GM12878 (cell line): ENCODE measurements around the gene DNMT3A. TPM values are rescaled to one million over a fixed set of nuclear protein-coding genes. Genes with fewer than 3 reads are reported as not detected.

Source experiments
- ATAC-seq: fragments of 200-7000 bp; cut with Tn5 transposase; 3 replicates; pipeline ENCODE4 v1.9.1; 2020; ENCODE audit warnings: mild to moderate bottlenecking, moderate library complexity
- BruUV-seq: library from RNA; stranded (reverse); fragments of 400-500 nt; replicated peaks from 2 replicates; lab custom pipeline; 2021; lab: Mats Ljungman, UMichigan
- CTCF ChIA-PET: fragments of 300-600 bp; sonication (Branson Sonifier 250); formaldehyde crosslinking; extraction: SDS; loops from one replicate; lab custom pipeline; 2021; ENCODE audit warnings: inconsistent platforms; lab: Yijun Ruan, JAX
- POLR2A ChIA-PET: fragments of 350-600 bp; formaldehyde crosslinking; extraction: SDS; loops from one replicate; lab custom pipeline; 2021; ENCODE audit warnings: inconsistent platforms; lab: Charles Lee
- RAD21 ChIA-PET: fragments of 300-600 bp; sonication (Branson Sonifier 250); formaldehyde crosslinking; loops from one replicate; lab custom pipeline; 2023; ENCODE audit warnings: antibody characterized with exemption; ENCODE audit not compliant: unreplicated experiment; lab: Charles Lee
- SMC1A ChIA-PET: fragments of 300-600 bp; sonication (Branson Sonifier 250); formaldehyde crosslinking; loops from one replicate; lab custom pipeline; 2023; ENCODE audit not compliant: unreplicated experiment, uncharacterized antibody; lab: Charles Lee
- DNase-seq: peaks from one replicate; pipeline ENCODE4 v3.0.0-alpha.2; 2011; ENCODE audit warnings: low read depth, low spot score
- FAIRE-seq: peaks from 3 replicates; lab custom pipeline; 2011; peaks lifted over from hg19 to GRCh38; lab: Jason Lieb, UNC
- H2AFZ ChIP-seq: 2 replicates; pipeline ENCODE4 v1.6.0; 2011; ENCODE audit warnings: low read depth, low read length, control low read depth; ENCODE audit not compliant: control insufficient read depth
- H3K27ac ChIP-seq: 2 replicates; pipeline ENCODE4 v1.5.1; 2011; ENCODE audit warnings: control low read depth; ENCODE audit not compliant: control insufficient read depth, insufficient read depth
- H3K27me3 ChIP-seq, 2 experiments: replicated peaks in 1 of 2; 2 replicates each; pipeline versions ENCODE4 v1.6.0 to v1.6.1; 2011; ENCODE audit warnings: low read length in 1 of 2; ENCODE audit not compliant: control insufficient read depth in 2 of 2, insufficient read depth in 2 of 2
- H3K36me3 ChIP-seq, 2 experiments: 2 replicates each; pipeline ENCODE4 v1.5.1; 2011; ENCODE audit warnings: low read length in 1 of 2; ENCODE audit not compliant: control insufficient read depth in 2 of 2, insufficient read depth in 2 of 2
- H3K4me1 ChIP-seq: 2 replicates; pipeline ENCODE4 v1.6.1; 2011; ENCODE audit warnings: mild to moderate bottlenecking, low read length, moderate library complexity, mixed read lengths; ENCODE audit not compliant: control insufficient read depth, insufficient read depth
- H3K4me2 ChIP-seq: 2 replicates; pipeline ENCODE4 v1.6.0; 2011; ENCODE audit warnings: control low read depth; ENCODE audit not compliant: control insufficient read depth, insufficient read depth
- H3K4me3 ChIP-seq: fragments of 200-600 bp; sonication (generic); 2 replicates; pipeline ENCODE4 v1.5.1; 2016
- H3K79me2 ChIP-seq: 2 replicates; pipeline ENCODE4 v1.6.0; 2011; ENCODE audit warnings: low read length; ENCODE audit not compliant: control insufficient read depth, insufficient read depth
- H3K9ac ChIP-seq: 2 replicates; pipeline ENCODE4 v1.8.0; 2011; ENCODE audit warnings: low read length, control low read depth, mixed read lengths; ENCODE audit not compliant: control insufficient read depth, insufficient read depth
- H3K9me3 ChIP-seq: replicated peaks from 3 replicates; pipeline ENCODE4 v1.5.1; 2011; ENCODE audit warnings: mild to moderate bottlenecking, low read length; ENCODE audit not compliant: control insufficient read depth, insufficient read depth
- H4K20me1 ChIP-seq: 2 replicates; pipeline ENCODE4 v1.6.0; 2011; ENCODE audit not compliant: control insufficient read depth, insufficient read depth
- CTCF ChIP-seq, 3 experiments: IDR thresholded peaks in 2 of 3; conservative IDR thresholded peaks in 1 of 3; 2 replicates each; pipeline ENCODE4 v1.5.1; 2011; ENCODE audit warnings: low read depth in 3 of 3, low read length in 3 of 3, mild to moderate bottlenecking in 3 of 3, control low read depth in 2 of 3, moderate library complexity in 2 of 3, inconsistent platforms in 1 of 3, mixed read lengths in 1 of 3; ENCODE audit not compliant: control insufficient read depth in 2 of 3, insufficient read depth in 1 of 3; ENCODE audit errors: extremely low read depth in 1 of 3
- SKIL ChIP-seq: fragments of 450-650 bp; IDR thresholded peaks from 2 replicates; pipeline ENCODE4 v1.6.1; 2017; ENCODE audit warnings: mild to moderate bottlenecking, low read depth, inconsistent platforms; ENCODE audit not compliant: poor library complexity, severe bottlenecking
- WGBS: methylation state at CpG from one replicate; pipeline ENCODE4 v1.1.6; 2016; ENCODE audit warnings: low lambda C conversion rate; ENCODE audit not compliant: insufficient replicate concordance, insufficient coverage; ENCODE audit errors: missing lambda C conversion rate; 5-methylcytosine and 5-hydroxymethylcytosine counted together
- in situ Hi-C: fragments of 300-500 bp; cut with MboI; formaldehyde crosslinking; loops from 9 replicates; pipeline ENCODE4 v1.14.3; 2018; ENCODE audit warnings: mixed read lengths
- intact Hi-C: fragments of 100-400 bp; cut with micrococcal nuclease; formaldehyde crosslinking; loops from one replicate; pipeline ENCODE4 v1.14.2; 2022; ENCODE audit not compliant: unreplicated experiment
- polyA plus RNA-seq, 11 experiments: library from polyadenylated mRNA; depleted of rRNA in 4 of 11; unstranded in 6 of 11; stranded (reverse) in 5 of 11; fragments of >200 nt; fragmentation: Nextera tagmentation in 4 of 11; fragmentation: Illumina TruSeq in 1 of 11; extraction: Ambion mirVana in 4 of 11; extraction: Trizol in 1 of 11; gene quantifications; 1 replicate in 1 of 11; 2 replicates in 10 of 11; pipeline versions ENCODE4 v1.2.1 to v1.2.3, GENCODE V29; 2011 to 2016; ENCODE audit warnings: inconsistent platforms in 2 of 11, missing spikeins in 2 of 11, low read depth in 1 of 11
- total RNA-seq, 4 experiments: library from RNA; depleted of rRNA in 3 of 4; stranded (reverse); fragments of >200 nt in 3 of 4; fragmentation: Illumina TruSeq in 1 of 4; extraction: Trizol in 1 of 4; gene quantifications; 2 replicates each; pipeline versions ENCODE4 v1.2.1 to v1.2.3, GENCODE V29; 2013 to 2021

Gene DNMT3A
- total and polyA plus RNA-seq, 10 of the 15 experiments (the other 5 are each of a cell fraction or from before 2014, with no cell fraction given) = 7.4 to 51.6 (median 17.4) TPM

- Histone ChIP-seq H4K20me1 (no peaks in the 10 kb centered on the region), H3K9me3 (no peaks in the 10 kb centered on the region; the same call in 2 of the 3 replicates), H3K4me1 (peaks cover 28% of the 10 kb centered on the region), H3K36me3 (no peaks in the 10 kb centered on the region), H3K4me2 (no peak overlapping the region), H3K27me3 (no peaks in the 10 kb centered on the region), H2AFZ (no peak overlapping the region), H3K9ac (no peak overlapping the region), H3K4me3 (no peak overlapping the region), H3K79me2 (no peaks in the 10 kb centered on the region), H3K27ac (no peak overlapping the region)
- WGBS = 81% methylated on average over 4 of the region's 4 CpGs
- BruUV-seq = no TSS peak
- ATAC-seq (no peak), DNase-seq (no peak), FAIRE-seq (no peak)
- CTCF ChIA-PET = interaction anchor here (8.5 kb wide), 1 partner anchor 10 kb away, joined by 126 read pairs; no protein-coding TSS in a partner anchor
- intact Hi-C loops = no loop called here
- TF ChIP-seq SKIL = no peak
- no peak for TF ChIP-seq CTCF (IDR thresholded peaks at IDR 0.05 in 2 of 3, conservative IDR thresholded peaks at IDR 0.05 in 1 of 3; ENCODE audit: control insufficient read depth in 2 of 3, extremely low read depth in 1 of 3, insufficient read depth in 1 of 3, low read depth in 3 of 3, low read length in 3 of 3)
- SMC1A ChIA-PET = interaction anchor here (1.2 to 13.4 kb wide), 5 partner anchors 9 to 44 kb away, joined by 4 to 92 read pairs (median 23); no protein-coding TSS in a partner anchor
- RAD21 ChIA-PET = interaction anchor here (0.5 kb wide), 1 partner anchor 45 kb away, joined by 4 read pairs; no protein-coding TSS in a partner anchor
- POLR2A ChIA-PET = no interaction called here
- in situ Hi-C loops = no loop called here
Measured at GRCh38 chr2:25374411-25374810, 32.7 kb upstream of the DNMT3A start.
